Measurements from ENCODE around the gene PGC. TPM values are rescaled to one million over a fixed set of nuclear protein-coding genes. Genes with fewer than 3 reads are reported as not detected.

The PGC gene
- total RNA-seq, 1 donor from 2014 or later, result not detected

- TF ChIP-seq CTCF (IDR thresholded peaks at IDR 0.05; ENCODE audit: unreplicated experiment), result no peak
- H3K27me3 Mint-ChIP-seq (ENCODE audit: unreplicated experiment), result peaks cover 14% of the 10 kb centered on the region
- H3K9me3 Mint-ChIP-seq (ENCODE audit: unreplicated experiment), result no peaks in the 10 kb centered on the region
- DNase-seq (ENCODE audit: low spot score), result no peak
- H3K27ac Mint-ChIP-seq (ENCODE audit: unreplicated experiment), result no peak overlapping the region
- peaks cover 25% of the 10 kb centered on the region for H3K4me1 Mint-ChIP-seq (ENCODE audit: unreplicated experiment)
- H3K36me3 Mint-ChIP-seq (ENCODE audit: low read depth, unreplicated experiment), result peaks cover 4% of the 10 kb centered on the region
- H3K4me3 Mint-ChIP-seq (ENCODE audit: unreplicated experiment), result no peak overlapping the region
Measured at GRCh38 chr6:41720262-41720620, 27.0 kb downstream of the PGC start.

GRCh38 chr6:41719436-41720261 is 27.5 kb downstream of the PGC start:
- peaks cover 4% of the 10 kb centered on the region for H3K36me3 Mint-ChIP-seq (ENCODE audit: low read depth, unreplicated experiment)
- DNase-seq (ENCODE audit: low spot score), result no peak
- no peaks in the 10 kb centered on the region for H3K9me3 Mint-ChIP-seq (ENCODE audit: unreplicated experiment)
- TF ChIP-seq CTCF (IDR thresholded peaks at IDR 0.05; ENCODE audit: unreplicated experiment), result no peak
- H3K27me3 Mint-ChIP-seq (ENCODE audit: unreplicated experiment), result peaks cover 14% of the 10 kb centered on the region
- H3K4me1 Mint-ChIP-seq (ENCODE audit: unreplicated experiment), result peaks cover 25% of the 10 kb centered on the region
- H3K4me3 Mint-ChIP-seq (ENCODE audit: unreplicated experiment), result no peak overlapping the region
- peak overlapping the region; percentile 24 for H3K27ac Mint-ChIP-seq (ENCODE audit: unreplicated experiment)

GRCh38 chr6:41718828-41719227 is 28.4 kb downstream of the PGC start:
- H3K36me3 Mint-ChIP-seq (ENCODE audit: low read depth, unreplicated experiment), result peaks cover 4% of the 10 kb centered on the region
- no peaks in the 10 kb centered on the region for H3K9me3 Mint-ChIP-seq (ENCODE audit: unreplicated experiment)
- DNase-seq (ENCODE audit: low spot score), result no peak
- TF ChIP-seq CTCF (IDR thresholded peaks at IDR 0.05; ENCODE audit: unreplicated experiment), result no peak
- H3K27me3 Mint-ChIP-seq (ENCODE audit: unreplicated experiment), result peaks cover 16% of the 10 kb centered on the region
- no peak overlapping the region for H3K27ac Mint-ChIP-seq (ENCODE audit: unreplicated experiment)
- no peak overlapping the region for H3K4me3 Mint-ChIP-seq (ENCODE audit: unreplicated experiment)
- H3K4me1 Mint-ChIP-seq (ENCODE audit: unreplicated experiment), result peaks cover 22% of the 10 kb centered on the region

GRCh38 chr6:41717392-41717736 is 29.8 kb downstream of the PGC start:
- Mint-ChIP-seq H3K9me3 (ENCODE audit: unreplicated experiment) (no peaks in the 10 kb centered on the region), H3K4me3 (ENCODE audit: unreplicated experiment) (no peak overlapping the region), H3K36me3 (ENCODE audit: low read depth, unreplicated experiment) (peaks cover 4% of the 10 kb centered on the region), H3K4me1 (ENCODE audit: unreplicated experiment) (peaks cover 15% of the 10 kb centered on the region), H3K27me3 (ENCODE audit: unreplicated experiment) (peaks cover 13% of the 10 kb centered on the region), H3K27ac (ENCODE audit: unreplicated experiment) (no peak overlapping the region)
- TF ChIP-seq CTCF (IDR thresholded peaks at IDR 0.05; ENCODE audit: unreplicated experiment), result no peak
- no peak for DNase-seq (ENCODE audit: low spot score)

All from endothelial cell (in vitro differentiated cells).